ENCODE data around the gene CHD9. TPM values are rescaled to one million over a fixed set of nuclear protein-coding genes. Genes with fewer than 3 reads are reported as not detected.

Gene CHD9
- total RNA-seq, 1 donor from 2014 or later, result 77.4 TPM

GRCh38 chr16:53065461-53066061 lies 10.8 kb downstream of the CHD9 start:
- Mint-ChIP-seq H3K27ac (ENCODE audit: unreplicated experiment) (no peak overlapping the region), H3K36me3 (ENCODE audit: low read depth, unreplicated experiment) (no peaks in the 10 kb centered on the region), H3K27me3 (ENCODE audit: low read depth, unreplicated experiment) (no peaks in the 10 kb centered on the region), H3K4me1 (ENCODE audit: low read depth, unreplicated experiment) (peaks cover 17% of the 10 kb centered on the region), H3K9me3 (ENCODE audit: unreplicated experiment) (peaks cover 2% of the 10 kb centered on the region), H3K4me3 (ENCODE audit: unreplicated experiment) (no peak overlapping the region)
- no peaks in the 10 kb centered on the region for H3K4me1 ChIP-seq (ENCODE audit: insufficient read depth, low read length)
- no peaks in the 10 kb centered on the region for H3K9me3 ChIP-seq (ENCODE audit: insufficient read depth, low read depth, low read length)
- H4K20me1 ChIP-seq (ENCODE audit: insufficient read depth, low read length), result peaks cover 28% of the 10 kb centered on the region
- no peak overlapping the region for H3K4me3 ChIP-seq (ENCODE audit: insufficient read depth, low read depth, low read length)
- DNase-seq (ENCODE audit: low read depth) (no peak), FAIRE-seq (no peak)
- H3K27me3 ChIP-seq (ENCODE audit: insufficient read depth, low read length), result no peaks in the 10 kb centered on the region
- peaks cover 74% of the 10 kb centered on the region for H3K79me2 ChIP-seq (ENCODE audit: insufficient read depth, low read length)
- no peaks in the 10 kb centered on the region for H3K36me3 ChIP-seq (ENCODE audit: insufficient read depth, low read length)
- H3K4me2 ChIP-seq (ENCODE audit: low read length), result no peak overlapping the region
- TF ChIP-seq EZH2 (IDR thresholded peaks at IDR 0.05; ENCODE audit: insufficient read depth, low read length) (no peak), CTCF (IDR thresholded peaks at IDR 0.05; ENCODE audit: insufficient read depth, low read depth, low read length) (no peak)
- no peak overlapping the region for H2AFZ ChIP-seq (ENCODE audit: low read depth, low read length)
- no peak overlapping the region for H3K9ac ChIP-seq (ENCODE audit: low read length)
- no peak overlapping the region for H3K27ac ChIP-seq (ENCODE audit: low read depth, low read length)

GRCh38 chr16:53067675-53068074 lies 12.9 kb downstream of the CHD9 start:
- Histone ChIP-seq H3K4me2 (ENCODE audit: low read length) (no peak overlapping the region), H3K36me3 (ENCODE audit: insufficient read depth, low read length) (no peaks in the 10 kb centered on the region), H3K9me3 (ENCODE audit: insufficient read depth, low read depth, low read length) (no peaks in the 10 kb centered on the region), H2AFZ (ENCODE audit: low read depth, low read length) (no peak overlapping the region), H3K4me1 (ENCODE audit: insufficient read depth, low read length) (peaks cover 5% of the 10 kb centered on the region), H3K4me3 (ENCODE audit: insufficient read depth, low read depth, low read length) (no peak overlapping the region), H3K9ac (ENCODE audit: low read length) (no peak overlapping the region), H4K20me1 (ENCODE audit: insufficient read depth, low read length) (peaks cover 16% of the 10 kb centered on the region), H3K27me3 (ENCODE audit: insufficient read depth, low read length) (no peaks in the 10 kb centered on the region), H3K27ac (ENCODE audit: low read depth, low read length) (no peak overlapping the region), H3K79me2 (ENCODE audit: insufficient read depth, low read length) (peaks cover 73% of the 10 kb centered on the region)
- FAIRE-seq, result no peak
- Mint-ChIP-seq H3K4me1 (ENCODE audit: low read depth, unreplicated experiment) (peaks cover 18% of the 10 kb centered on the region), H3K36me3 (ENCODE audit: low read depth, unreplicated experiment) (peaks cover 3% of the 10 kb centered on the region), H3K4me3 (ENCODE audit: unreplicated experiment) (no peak overlapping the region), H3K9me3 (ENCODE audit: unreplicated experiment) (peaks cover 2% of the 10 kb centered on the region), H3K27ac (ENCODE audit: unreplicated experiment) (no peak overlapping the region), H3K27me3 (ENCODE audit: low read depth, unreplicated experiment) (no peaks in the 10 kb centered on the region)
- TF ChIP-seq EZH2 (IDR thresholded peaks at IDR 0.05; ENCODE audit: insufficient read depth, low read length) (no peak), CTCF (IDR thresholded peaks at IDR 0.05; ENCODE audit: insufficient read depth, low read depth, low read length) (no peak)
- DNase-seq (ENCODE audit: low read depth), result no peak

- Histone ChIP-seq H3K36me3 (ENCODE audit: insufficient read depth, low read length) (no peaks in the 10 kb centered on the region), H3K79me2 (ENCODE audit: insufficient read depth, low read length) (peaks cover 76% of the 10 kb centered on the region), H3K27me3 (ENCODE audit: insufficient read depth, low read length) (no peaks in the 10 kb centered on the region), H3K4me3 (ENCODE audit: insufficient read depth, low read depth, low read length) (no peak overlapping the region), H3K4me1 (ENCODE audit: insufficient read depth, low read length) (peaks cover 5% of the 10 kb centered on the region), H3K4me2 (ENCODE audit: low read length) (no peak overlapping the region), H4K20me1 (ENCODE audit: insufficient read depth, low read length) (peaks cover 16% of the 10 kb centered on the region), H2AFZ (ENCODE audit: low read depth, low read length) (no peak overlapping the region), H3K9ac (ENCODE audit: low read length) (no peak overlapping the region), H3K27ac (ENCODE audit: low read depth, low read length) (no peak overlapping the region), H3K9me3 (ENCODE audit: insufficient read depth, low read depth, low read length) (no peaks in the 10 kb centered on the region)
- no peak overlapping the region for H3K27ac Mint-ChIP-seq (ENCODE audit: unreplicated experiment)
- peaks cover 7% of the 10 kb centered on the region for H3K36me3 Mint-ChIP-seq (ENCODE audit: low read depth, unreplicated experiment)
- TF ChIP-seq EZH2 (IDR thresholded peaks at IDR 0.05; ENCODE audit: insufficient read depth, low read length), result no peak
- TF ChIP-seq CTCF (IDR thresholded peaks at IDR 0.05; ENCODE audit: insufficient read depth, low read depth, low read length), result no peak
- peaks cover 18% of the 10 kb centered on the region for H3K4me1 Mint-ChIP-seq (ENCODE audit: low read depth, unreplicated experiment)
- no peak for FAIRE-seq
- H3K27me3 Mint-ChIP-seq (ENCODE audit: low read depth, unreplicated experiment), result no peaks in the 10 kb centered on the region
- no peak for DNase-seq (ENCODE audit: low read depth)
- H3K4me3 Mint-ChIP-seq (ENCODE audit: unreplicated experiment), result no peak overlapping the region
- peaks cover 2% of the 10 kb centered on the region for H3K9me3 Mint-ChIP-seq (ENCODE audit: unreplicated experiment)
Measured at GRCh38 chr16:53068423-53068833, 13.6 kb downstream of the CHD9 start.

Data from astrocyte (in vitro differentiated cells and primary cell).